Measurements from ENCODE around the gene PCDHA3. TPM values are rescaled to one million over a fixed set of nuclear protein-coding genes. Genes with fewer than 3 reads are reported as not detected.

Gene PCDHA3
- total RNA-seq = 0.26 and 1.2 TPM in 2 replicates
- polyA plus RNA-seq = 0.07 and 0.89 TPM in 2 replicates
- polyA plus RNA-seq (2012) = 0.13 and 1.0 TPM in 2 replicates
- not detected in 2 replicates for polyA minus RNA-seq (ENCODE audit: low replicate concordance)

- Histone ChIP-seq H3K27me3 (ENCODE audit: control insufficient read depth, insufficient read depth, low read length) (no peaks in the 10 kb centered on the region), H3K79me2 (ENCODE audit: control insufficient read depth, insufficient read depth, low read length) (no peaks in the 10 kb centered on the region), H3K27ac (ENCODE audit: insufficient read depth, low read length) (no peak within 1 kb of the TSS), H3K4me1 (ENCODE audit: control insufficient read depth, extremely low read depth, insufficient read depth, low read length) (no peaks in the 10 kb centered on the region), H2AFZ (ENCODE audit: low read length) (no peak within 1 kb of the TSS), H3K36me3 (ENCODE audit: control insufficient read depth, insufficient read depth, low read length) (no peaks in the 10 kb centered on the region), H4K20me1 (ENCODE audit: control insufficient read depth, extremely low read depth, insufficient read depth, low read length) (no peaks in the 10 kb centered on the region), H3K4me2 (ENCODE audit: extremely low read depth, insufficient read depth, low read length) (no peak within 1 kb of the TSS), H3K9ac (ENCODE audit: insufficient read depth, low read length) (no peak within 1 kb of the TSS), H3K4me3 (replicated peaks in 1 of 4; ENCODE audit: control extremely low read depth in 1 of 4, insufficient read depth in 1 of 4, low read depth in 3 of 4, low read length in 4 of 4) (peak within 1 kb of the TSS in 2 of 4 experiments; percentile 0 to 45), H3K9me3 (ENCODE audit: control insufficient read depth, insufficient read depth, low read depth, low read length) (no peaks in the 10 kb centered on the region)
- TF ChIP-seq CTCF (conservative IDR thresholded peaks at IDR 0.05 in 1 of 2, IDR thresholded peaks at IDR 0.05 in 1 of 2; ENCODE audit: low read depth in 1 of 2, low read length in 2 of 2) (peak in 1 of 2 donors; percentile 26), EZH2 (IDR thresholded peaks at IDR 0.05; ENCODE audit: low read length, missing control alignments) (no peak)
- peak; percentile 18 to 39 for DNase-seq (ENCODE audit: low read depth in 2 of 2)
Observed at GRCh38 chr5:140800816-140801493, at the start of gene PCDHA3. Gene PCDHA3, plus strand, starts transcription at chr5:140801057.

- no peak overlapping the region for H2AFZ ChIP-seq (ENCODE audit: low read length)
- no peak overlapping the region for H3K4me2 ChIP-seq (ENCODE audit: extremely low read depth, insufficient read depth, low read length)
- no peaks in the 10 kb centered on the region for H3K9me3 ChIP-seq (ENCODE audit: control insufficient read depth, insufficient read depth, low read depth, low read length)
- no peaks in the 10 kb centered on the region for H3K4me1 ChIP-seq (ENCODE audit: control insufficient read depth, extremely low read depth, insufficient read depth, low read length)
- H4K20me1 ChIP-seq (ENCODE audit: control insufficient read depth, extremely low read depth, insufficient read depth, low read length) = no peaks in the 10 kb centered on the region
- H3K9ac ChIP-seq (ENCODE audit: insufficient read depth, low read length) = no peak overlapping the region
- H3K79me2 ChIP-seq (ENCODE audit: control insufficient read depth, insufficient read depth, low read length) = no peaks in the 10 kb centered on the region
- no peaks in the 10 kb centered on the region for H3K27me3 ChIP-seq (ENCODE audit: control insufficient read depth, insufficient read depth, low read length)
- no peak overlapping the region for H3K4me3 ChIP-seq (replicated peaks in 1 of 4; ENCODE audit: control extremely low read depth in 1 of 4, insufficient read depth in 1 of 4, low read depth in 3 of 4, low read length in 4 of 4)
- TF ChIP-seq EZH2 (IDR thresholded peaks at IDR 0.05; ENCODE audit: low read length, missing control alignments) = no peak
- no peak for TF ChIP-seq CTCF (conservative IDR thresholded peaks at IDR 0.05 in 1 of 2, IDR thresholded peaks at IDR 0.05 in 1 of 2; ENCODE audit: low read depth in 1 of 2, low read length in 2 of 2)
- H3K36me3 ChIP-seq (ENCODE audit: control insufficient read depth, insufficient read depth, low read length) = no peaks in the 10 kb centered on the region
- no peak overlapping the region for H3K27ac ChIP-seq (ENCODE audit: insufficient read depth, low read length)
- DNase-seq (ENCODE audit: low read depth in 2 of 2) = no peak
Observed at GRCh38 chr5:140753561-140753960, 47.3 kb upstream of the PCDHA3 start.

- Histone ChIP-seq H3K79me2 (ENCODE audit: control insufficient read depth, insufficient read depth, low read length) (no peaks in the 10 kb centered on the region), H3K36me3 (ENCODE audit: control insufficient read depth, insufficient read depth, low read length) (no peaks in the 10 kb centered on the region), H2AFZ (ENCODE audit: low read length) (no peak overlapping the region), H3K27me3 (ENCODE audit: control insufficient read depth, insufficient read depth, low read length) (no peaks in the 10 kb centered on the region), H3K4me3 (replicated peaks in 1 of 4; ENCODE audit: control extremely low read depth in 1 of 4, insufficient read depth in 1 of 4, low read depth in 3 of 4, low read length in 4 of 4) (no peak overlapping the region), H3K9me3 (ENCODE audit: control insufficient read depth, insufficient read depth, low read depth, low read length) (no peaks in the 10 kb centered on the region), H3K4me2 (ENCODE audit: extremely low read depth, insufficient read depth, low read length) (no peak overlapping the region), H3K9ac (ENCODE audit: insufficient read depth, low read length) (no peak overlapping the region), H3K4me1 (ENCODE audit: control insufficient read depth, extremely low read depth, insufficient read depth, low read length) (no peaks in the 10 kb centered on the region), H4K20me1 (ENCODE audit: control insufficient read depth, extremely low read depth, insufficient read depth, low read length) (no peaks in the 10 kb centered on the region), H3K27ac (ENCODE audit: insufficient read depth, low read length) (no peak overlapping the region)
- TF ChIP-seq CTCF (conservative IDR thresholded peaks at IDR 0.05 in 1 of 2, IDR thresholded peaks at IDR 0.05 in 1 of 2; ENCODE audit: low read depth in 1 of 2, low read length in 2 of 2) = no peak
- no peak for TF ChIP-seq EZH2 (IDR thresholded peaks at IDR 0.05; ENCODE audit: low read length, missing control alignments)
- DNase-seq (ENCODE audit: low read depth in 2 of 2) = peak in 1 of 2 donors; percentile 3
Observed at GRCh38 chr5:140764177-140764973, 36.5 kb upstream of the PCDHA3 start.

Measured in fibroblast of lung (primary cell).